ENCODE results near the gene CALCOCO2.
A peak's percentile ranks its signal among the peaks of the same experiment; 100 is the strongest.

CALCOCO2 gene

DNA sequence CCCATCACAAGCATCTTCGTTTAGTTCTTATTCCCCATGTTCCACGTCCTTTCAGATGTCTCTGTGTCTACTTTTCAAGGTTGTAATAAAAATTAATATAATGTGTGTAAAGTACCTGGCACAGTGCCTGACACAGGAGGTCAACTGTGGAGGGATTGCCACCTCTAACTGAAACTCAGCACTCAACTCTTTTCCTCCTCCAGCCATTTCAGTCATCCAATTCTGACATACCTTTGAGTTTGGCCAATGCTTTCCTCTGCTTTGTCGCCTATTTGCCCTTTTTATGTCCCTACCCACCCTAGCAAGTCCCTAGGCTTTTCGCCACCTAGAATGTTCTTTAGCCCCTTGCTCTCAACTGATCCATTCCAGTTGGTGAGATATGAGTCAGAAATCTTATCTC lies 78.9 kb downstream of the CALCOCO2 start:
- Histone ChIP-seq H4K20me1 (ENCODE audit: insufficient read depth, low read length) (0 out of 2 replicates have a peak, but pooled peaks cover 2% of the 10 kb centered on the region), H3K9ac (ENCODE audit: low read length) (peak overlapping the region; percentile 71; the same call in 1 of the 2 replicates), H3K27ac (ENCODE audit: low read depth, low read length, poor library complexity, severe bottlenecking) (no peak overlapping the region), H3K27me3 (ENCODE audit: insufficient read depth, low read length) (no peaks in the 10 kb centered on the region), H3K4me3 (ENCODE audit: low read depth, low read length, poor library complexity, severe bottlenecking) (peak overlapping the region; percentile 71), H3K36me3 (ENCODE audit: insufficient read depth, low read length) (peaks cover 44% of the 10 kb centered on the region), H3K79me2 (ENCODE audit: insufficient read depth, low read length) (peaks cover 37% of the 10 kb centered on the region), H2AFZ (ENCODE audit: low read length) (no peak overlapping the region), H3K9me3 (ENCODE audit: low read length) (no peaks in the 10 kb centered on the region), H3F3A (ENCODE audit: insufficient read depth, low read length) (no peaks in the 10 kb centered on the region), H3K4me1 (ENCODE audit: insufficient read depth, low read length, severe bottlenecking) (peaks cover 27% of the 10 kb centered on the region), H3K9me2 (ENCODE audit: low read depth, low read length) (no peaks in the 10 kb centered on the region), H3K4me2 (ENCODE audit: low read length) (peak overlapping the region; percentile 84)
- TF ChIP-seq, protein P1, sequence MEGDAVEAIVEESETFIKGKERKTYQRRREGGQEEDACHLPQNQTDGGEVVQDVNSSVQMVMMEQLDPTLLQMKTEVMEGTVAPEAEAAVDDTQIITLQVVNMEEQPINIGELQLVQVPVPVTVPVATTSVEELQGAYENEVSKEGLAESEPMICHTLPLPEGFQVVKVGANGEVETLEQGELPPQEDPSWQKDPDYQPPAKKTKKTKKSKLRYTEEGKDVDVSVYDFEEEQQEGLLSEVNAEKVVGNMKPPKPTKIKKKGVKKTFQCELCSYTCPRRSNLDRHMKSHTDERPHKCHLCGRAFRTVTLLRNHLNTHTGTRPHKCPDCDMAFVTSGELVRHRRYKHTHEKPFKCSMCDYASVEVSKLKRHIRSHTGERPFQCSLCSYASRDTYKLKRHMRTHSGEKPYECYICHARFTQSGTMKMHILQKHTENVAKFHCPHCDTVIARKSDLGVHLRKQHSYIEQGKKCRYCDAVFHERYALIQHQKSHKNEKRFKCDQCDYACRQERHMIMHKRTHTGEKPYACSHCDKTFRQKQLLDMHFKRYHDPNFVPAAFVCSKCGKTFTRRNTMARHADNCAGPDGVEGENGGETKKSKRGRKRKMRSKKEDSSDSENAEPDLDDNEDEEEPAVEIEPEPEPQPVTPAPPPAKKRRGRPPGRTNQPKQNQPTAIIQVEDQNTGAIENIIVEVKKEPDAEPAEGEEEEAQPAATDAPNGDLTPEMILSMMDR (IDR thresholded peaks at IDR 0.05; ENCODE audit: low read length), result no peak
- TF ChIP-seq EZH2 (IDR thresholded peaks at IDR 0.05; ENCODE audit: borderline replicate concordance, low read length), result no peak

DNA sequence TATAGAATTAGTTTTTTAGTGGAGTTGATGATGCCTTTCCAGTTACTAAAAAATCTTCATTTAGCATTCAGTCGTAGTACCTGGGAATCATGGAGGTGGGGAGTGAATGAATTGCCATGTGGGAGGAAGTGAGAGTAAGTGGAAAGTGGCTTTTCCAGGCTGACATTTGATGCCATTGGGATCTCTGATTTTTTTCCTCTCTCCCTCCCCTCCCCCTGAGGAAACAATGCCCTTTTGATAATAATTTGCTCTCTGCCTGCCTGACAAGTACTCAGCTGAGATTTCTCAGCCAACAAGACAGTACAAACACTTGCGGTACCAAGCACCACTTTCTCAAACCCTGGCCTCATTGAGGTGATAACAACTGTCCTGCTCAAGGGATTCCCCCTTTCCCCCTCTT lies 79.5 kb downstream of the CALCOCO2 start:
- H3F3A ChIP-seq (ENCODE audit: insufficient read depth, low read length), result no peaks in the 10 kb centered on the region
- H3K9me2 ChIP-seq (ENCODE audit: low read depth, low read length), result no peaks in the 10 kb centered on the region
- 0 out of 2 replicates have a peak, but pooled peaks cover 2% of the 10 kb centered on the region for H4K20me1 ChIP-seq (ENCODE audit: insufficient read depth, low read length)
- no peak overlapping the region for H3K4me3 ChIP-seq (ENCODE audit: low read depth, low read length, poor library complexity, severe bottlenecking)
- no peaks in the 10 kb centered on the region for H3K27me3 ChIP-seq (ENCODE audit: insufficient read depth, low read length)
- no peaks in the 10 kb centered on the region for H3K9me3 ChIP-seq (ENCODE audit: low read length)
- no peak overlapping the region for H3K27ac ChIP-seq (ENCODE audit: low read depth, low read length, poor library complexity, severe bottlenecking)
- H3K4me1 ChIP-seq (ENCODE audit: insufficient read depth, low read length, severe bottlenecking), result peaks cover 27% of the 10 kb centered on the region
- no peak overlapping the region for H3K9ac ChIP-seq (ENCODE audit: low read length)
- H3K36me3 ChIP-seq (ENCODE audit: insufficient read depth, low read length), result peaks cover 50% of the 10 kb centered on the region
- H2AFZ ChIP-seq (ENCODE audit: low read length), result no peak overlapping the region
- H3K4me2 ChIP-seq (ENCODE audit: low read length), result peak overlapping the region; percentile 84
- H3K79me2 ChIP-seq (ENCODE audit: insufficient read depth, low read length), result peaks cover 42% of the 10 kb centered on the region
- no peak for TF ChIP-seq EZH2 (IDR thresholded peaks at IDR 0.05; ENCODE audit: borderline replicate concordance, low read length)
- TF ChIP-seq, protein P1 (IDR thresholded peaks at IDR 0.05; ENCODE audit: low read length), result no peak

DNA sequence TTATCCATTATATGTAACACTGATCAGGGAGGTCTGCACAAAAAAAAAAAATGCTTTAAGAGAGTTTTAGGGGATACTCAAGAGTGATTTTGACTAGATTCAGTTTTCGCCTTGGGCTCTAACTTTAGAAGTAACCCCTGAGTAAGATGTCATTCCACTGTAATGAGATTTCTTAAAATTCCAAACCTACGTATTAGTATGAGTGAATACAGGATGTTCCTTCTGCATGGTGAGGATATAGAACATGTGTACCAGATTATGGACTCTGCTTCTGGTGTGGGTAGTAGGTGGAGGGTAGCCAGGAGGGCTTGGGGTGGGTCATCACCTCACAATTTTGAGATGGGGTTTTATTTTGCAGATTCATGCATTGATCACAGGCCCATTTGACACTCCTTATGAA lies 81.6 kb downstream of the CALCOCO2 start:
- Histone ChIP-seq H3F3A (ENCODE audit: insufficient read depth, low read length) (no peaks in the 10 kb centered on the region), H4K20me1 (ENCODE audit: insufficient read depth, low read length) (0 out of 2 replicates have a peak, but pooled peaks cover 2% of the 10 kb centered on the region), H3K4me1 (ENCODE audit: insufficient read depth, low read length, severe bottlenecking) (peaks cover 25% of the 10 kb centered on the region), H3K9ac (ENCODE audit: low read length) (no peak overlapping the region), H3K27me3 (ENCODE audit: insufficient read depth, low read length) (no peaks in the 10 kb centered on the region), H3K9me3 (ENCODE audit: low read length) (no peaks in the 10 kb centered on the region), H3K4me2 (ENCODE audit: low read length) (no peak overlapping the region), H3K4me3 (ENCODE audit: low read depth, low read length, poor library complexity, severe bottlenecking) (no peak overlapping the region), H3K79me2 (ENCODE audit: insufficient read depth, low read length) (peaks cover 42% of the 10 kb centered on the region), H2AFZ (ENCODE audit: low read length) (no peak overlapping the region), H3K27ac (ENCODE audit: low read depth, low read length, poor library complexity, severe bottlenecking) (no peak overlapping the region), H3K9me2 (ENCODE audit: low read depth, low read length) (no peaks in the 10 kb centered on the region), H3K36me3 (ENCODE audit: insufficient read depth, low read length) (peaks cover 69% of the 10 kb centered on the region)
- TF ChIP-seq EZH2 (IDR thresholded peaks at IDR 0.05; ENCODE audit: borderline replicate concordance, low read length), result no peak
- TF ChIP-seq, protein P1 (IDR thresholded peaks at IDR 0.05; ENCODE audit: low read length), result no peak
